ENCODE measurements around the gene HHIP. TPM values are rescaled to one million over a fixed set of nuclear protein-coding genes. Genes with fewer than 3 reads are reported as not detected.

HHIP gene
- total and polyA plus RNA-seq, 2 of the 13 experiments (the other 11 are each of a cell fraction or from before 2014, with no cell fraction given): not detected

- H3K79me2 ChIP-seq (ENCODE audit: insufficient read depth, low read length): no peaks in the 10 kb centered on the region
- intact Hi-C loops (cut with micrococcal nuclease; ENCODE audit: unreplicated experiment): no loop called here
- H3K4me3 ChIP-seq (replicated peaks in 1 of 3; ENCODE audit: insufficient read depth in 1 of 3, low read depth in 2 of 3, low read length in 3 of 3): no peak overlapping the region
- BruUV-seq (replicated peaks): no TSS peak
- no peak overlapping the region for H3K27ac ChIP-seq (ENCODE audit: extremely low read length, insufficient read depth, low read length)
- POLR2A ChIA-PET: no interaction called here
- no peak overlapping the region for H3K9ac ChIP-seq (ENCODE audit: insufficient read depth, low read depth, low read length)
- no peaks in the 10 kb centered on the region for H4K20me1 ChIP-seq (ENCODE audit: insufficient read depth, low read length)
- H3K27me3 ChIP-seq (ENCODE audit: control insufficient read depth in 1 of 2, insufficient read depth in 2 of 2, low read length in 2 of 2): no peaks in the 10 kb centered on the region
- TF ChIP-seq TOPORS (CRISPR knock-in tag; IDR thresholded peaks at IDR 0.05): no peak
- no peak for TF ChIP-seq IRF2 (CRISPR knock-in tag; IDR thresholded peaks at IDR 0.05)
- TF ChIP-seq KAT2B (IDR thresholded peaks at IDR 0.05; ENCODE audit: borderline replicate concordance, low read depth, low read length): no peak
- no peak for TF ChIP-seq ZNF543 (CRISPR knock-in tag; IDR thresholded peaks at IDR 0.05)
- TF ChIP-seq ZBTB7B (CRISPR knock-in tag; IDR thresholded peaks at IDR 0.05): no peak
- TF ChIP-seq SRY (CRISPR knock-in tag; IDR thresholded peaks at IDR 0.05): no peak
- TF ChIP-seq FOXM1 (CRISPR knock-in tag; IDR thresholded peaks at IDR 0.05): no peak
- no peak for TF ChIP-seq HNRNPUL1 (IDR thresholded peaks at IDR 0.05; ENCODE audit: low read depth, low read length)
- no peak for TF ChIP-seq MIER3 (CRISPR knock-in tag; IDR thresholded peaks at IDR 0.05; ENCODE audit: borderline replicate concordance)
- no peak overlapping the region for H2AFZ ChIP-seq (ENCODE audit: low read length)
- in situ Hi-C loops (cut with HindIII; ENCODE audit: extremely low pct_ligation_motif_present, low pct_unique_long_range_greater_than_20kb): no loop called here
- FAIRE-seq (no peak), ATAC-seq (no peak), DNase-seq (ENCODE audit: low spot score) (no peak)
- H3K4me2 ChIP-seq (ENCODE audit: low read depth, low read length): no peak overlapping the region
- H3K36me3 ChIP-seq (replicated peaks in 1 of 2; ENCODE audit: control insufficient read depth in 1 of 2, insufficient read depth in 2 of 2, low read length in 2 of 2): no peaks in the 10 kb centered on the region
- H3K4me1 ChIP-seq (ENCODE audit: insufficient read depth, low read length): no peaks in the 10 kb centered on the region
- 4% methylated on average over 5 of the region's 5 CpGs for WGBS (ENCODE audit: low lambda C conversion rate)
- H3K9me3 ChIP-seq (ENCODE audit: low read length): no peaks in the 10 kb centered on the region
- CTCF ChIA-PET (ENCODE audit: low intra/inter-chr PET ratio, low total read pairs): no interaction called here
Observed at GRCh38 chr4:144670776-144671175, 24.8 kb downstream of the HHIP start.

- H3K4me2 ChIP-seq (ENCODE audit: low read depth, low read length): no peak overlapping the region
- no peaks in the 10 kb centered on the region for H3K4me1 ChIP-seq (ENCODE audit: insufficient read depth, low read length)
- H3K27me3 ChIP-seq (ENCODE audit: control insufficient read depth in 1 of 2, insufficient read depth in 2 of 2, low read length in 2 of 2): no peaks in the 10 kb centered on the region
- DNase-seq (ENCODE audit: low spot score) (no peak), ATAC-seq (no peak), FAIRE-seq (no peak)
- H3K4me3 ChIP-seq (replicated peaks in 1 of 3; ENCODE audit: insufficient read depth in 1 of 3, low read depth in 2 of 3, low read length in 3 of 3): no peak overlapping the region
- 6% methylated on average over 1 of the region's 1 CpG for WGBS (ENCODE audit: low lambda C conversion rate)
- ChIA-PET POLR2A (no interaction called here), CTCF (ENCODE audit: low intra/inter-chr PET ratio, low total read pairs) (no interaction called here)
- H3K27ac ChIP-seq (ENCODE audit: extremely low read length, insufficient read depth, low read length): no peak overlapping the region
- H3K79me2 ChIP-seq (ENCODE audit: insufficient read depth, low read length): no peaks in the 10 kb centered on the region
- no peaks in the 10 kb centered on the region for H3K9me3 ChIP-seq (ENCODE audit: low read length)
- no peak overlapping the region for H3K9ac ChIP-seq (ENCODE audit: insufficient read depth, low read depth, low read length)
- no peak for TF ChIP-seq NFKB2 (CRISPR knock-in tag; IDR thresholded peaks at IDR 0.05; ENCODE audit: borderline replicate concordance)
- no peak for TF ChIP-seq ATF7 (IDR thresholded peaks at IDR 0.05)
- no peak for TF ChIP-seq ATF7 (CRISPR knock-in tag; IDR thresholded peaks at IDR 0.05)
- no peak for TF ChIP-seq ZBTB26 (CRISPR knock-in tag; IDR thresholded peaks at IDR 0.05; ENCODE audit: borderline replicate concordance)
- TF ChIP-seq NFIC (IDR thresholded peaks at IDR 0.05; ENCODE audit: low read length): no peak
- no peak for TF ChIP-seq MEIS2 (CRISPR knock-in tag; IDR thresholded peaks at IDR 0.05)
- no peak for TF ChIP-seq EEA1 (CRISPR knock-in tag; IDR thresholded peaks at IDR 0.05; ENCODE audit: borderline replicate concordance)
- no peak for TF ChIP-seq ZNF343 (CRISPR knock-in tag; IDR thresholded peaks at IDR 0.05)
- TF ChIP-seq IRX3 (CRISPR knock-in tag; IDR thresholded peaks at IDR 0.05; ENCODE audit: borderline replicate concordance, low read depth): no peak
- TF ChIP-seq HNRNPLL (IDR thresholded peaks at IDR 0.05; ENCODE audit: low read depth, low read length, poor library complexity, severe bottlenecking): no peak
- TF ChIP-seq ZFYVE20 (CRISPR knock-in tag; IDR thresholded peaks at IDR 0.05; ENCODE audit: borderline replicate concordance, low read depth): no peak
- in situ Hi-C loops (cut with HindIII; ENCODE audit: extremely low pct_ligation_motif_present, low pct_unique_long_range_greater_than_20kb): no loop called here
- no peaks in the 10 kb centered on the region for H3K36me3 ChIP-seq (replicated peaks in 1 of 2; ENCODE audit: control insufficient read depth in 1 of 2, insufficient read depth in 2 of 2, low read length in 2 of 2)
- BruUV-seq (replicated peaks): no TSS peak
- intact Hi-C loops (cut with micrococcal nuclease; ENCODE audit: unreplicated experiment): no loop called here
- no peaks in the 10 kb centered on the region for H4K20me1 ChIP-seq (ENCODE audit: insufficient read depth, low read length)
- H2AFZ ChIP-seq (ENCODE audit: low read length): no peak overlapping the region
Observed at GRCh38 chr4:144674711-144675110, 28.8 kb downstream of the HHIP start.

Data from HepG2 (cell line).